NCI-H2171 (cell line): Measurements from ENCODE around the gene KPNA2.
"Not testable (repeated sequence)": the region's sequence is repeated elsewhere in the genome, so short reads cannot be mapped to it uniquely, and the experiment has no call there.

ENCODE experiments used
- DNase-seq: peaks from one replicate; lab custom pipeline; 2025; lab: John Stamatoyannopoulos, UW

The KPNA2 gene

DNA sequence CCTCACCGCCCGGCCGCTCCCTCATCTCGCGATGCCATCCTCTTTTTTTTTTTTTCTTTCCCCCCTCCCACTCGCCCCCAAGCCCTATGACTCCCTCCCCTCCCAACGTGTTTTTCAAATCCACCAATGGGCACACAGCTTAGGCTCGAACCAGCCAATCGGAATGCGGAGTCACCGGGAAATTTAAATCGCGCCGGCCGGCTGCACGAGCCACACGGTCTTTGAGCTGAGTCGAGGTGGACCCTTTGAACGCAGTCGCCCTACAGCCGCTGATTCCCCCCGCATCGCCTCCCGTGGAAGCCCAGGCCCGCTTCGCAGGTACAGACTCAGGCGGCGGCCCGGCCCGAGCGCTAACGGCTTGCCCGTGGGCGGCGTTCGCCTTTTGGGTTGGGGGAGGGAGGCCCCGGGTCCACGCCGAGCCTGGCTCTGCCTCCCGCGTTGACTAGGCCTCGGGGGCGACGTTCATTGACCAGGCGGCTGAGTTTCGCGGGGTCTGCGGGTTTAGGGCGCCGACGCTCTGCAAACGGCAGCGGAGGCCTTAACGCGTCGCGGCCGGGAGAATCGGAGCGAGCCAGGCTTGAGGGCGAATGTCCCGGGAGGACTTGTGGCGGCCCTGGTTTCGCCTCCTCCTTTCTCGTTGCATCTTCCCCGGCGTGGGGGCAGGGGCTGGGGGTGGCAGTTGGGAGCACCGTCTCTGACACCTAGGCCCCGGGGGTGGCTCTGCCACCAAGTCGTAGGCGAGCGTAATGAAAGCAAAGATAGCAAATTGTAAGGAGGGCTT, at the start of gene KPNA2:
Gene KPNA2 (plus strand): TSS at position 213 of the 781 bp plus-strand sequence. CDS start 1,398 bp downstream, outside the sequence.
- DNase-seq = peak; percentile 98

DNA sequence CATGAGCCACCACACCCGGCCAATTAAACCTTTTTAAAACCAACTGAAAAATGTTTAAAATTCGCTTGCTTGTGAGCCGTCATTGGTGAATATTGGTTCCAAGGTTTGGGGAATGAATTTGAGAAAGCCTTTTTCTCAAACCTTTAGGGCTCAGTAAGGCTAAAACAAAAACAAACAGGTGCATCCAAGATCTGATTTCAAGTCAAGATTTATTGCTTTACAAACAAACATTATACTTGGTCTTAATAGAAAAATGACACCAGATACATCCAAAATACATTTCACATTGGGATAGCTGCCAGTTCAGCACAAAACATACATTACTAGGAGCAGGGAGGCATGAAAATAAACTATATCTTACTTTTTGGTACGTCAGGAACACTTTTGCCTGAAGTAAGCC, 44.6 kb upstream of the KPNA2 start:
- DNase-seq = no peak

DNA sequence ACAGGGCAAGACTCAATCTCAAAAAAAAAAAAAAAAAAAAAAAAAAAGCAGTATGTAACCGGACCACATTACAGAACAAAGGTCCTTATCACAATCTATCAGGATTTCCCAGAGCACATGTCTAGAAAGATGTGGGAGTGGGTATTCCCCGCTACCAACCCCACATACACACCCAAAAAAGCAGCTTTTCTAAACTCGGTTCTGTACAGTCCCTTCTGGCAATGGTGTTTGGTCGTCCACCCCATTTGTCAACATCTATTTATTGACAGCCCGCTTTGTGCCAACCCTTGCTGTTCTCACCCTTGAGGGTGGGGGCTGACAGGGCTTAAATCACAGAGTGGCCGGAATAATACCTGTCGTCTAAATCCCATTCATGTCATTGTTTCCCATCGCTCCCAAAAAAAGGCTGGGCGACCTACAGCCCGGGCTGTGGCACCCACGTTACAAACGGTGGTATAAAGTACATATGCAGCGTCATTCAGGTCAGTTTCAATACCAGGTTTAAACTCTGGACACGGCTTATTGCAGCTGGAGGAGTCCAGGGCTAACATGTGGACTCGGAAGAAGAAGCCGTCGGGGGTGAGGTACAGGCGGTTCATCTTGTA, 42.9 kb upstream of the KPNA2 start:
- DNase-seq = no peak

DNA sequence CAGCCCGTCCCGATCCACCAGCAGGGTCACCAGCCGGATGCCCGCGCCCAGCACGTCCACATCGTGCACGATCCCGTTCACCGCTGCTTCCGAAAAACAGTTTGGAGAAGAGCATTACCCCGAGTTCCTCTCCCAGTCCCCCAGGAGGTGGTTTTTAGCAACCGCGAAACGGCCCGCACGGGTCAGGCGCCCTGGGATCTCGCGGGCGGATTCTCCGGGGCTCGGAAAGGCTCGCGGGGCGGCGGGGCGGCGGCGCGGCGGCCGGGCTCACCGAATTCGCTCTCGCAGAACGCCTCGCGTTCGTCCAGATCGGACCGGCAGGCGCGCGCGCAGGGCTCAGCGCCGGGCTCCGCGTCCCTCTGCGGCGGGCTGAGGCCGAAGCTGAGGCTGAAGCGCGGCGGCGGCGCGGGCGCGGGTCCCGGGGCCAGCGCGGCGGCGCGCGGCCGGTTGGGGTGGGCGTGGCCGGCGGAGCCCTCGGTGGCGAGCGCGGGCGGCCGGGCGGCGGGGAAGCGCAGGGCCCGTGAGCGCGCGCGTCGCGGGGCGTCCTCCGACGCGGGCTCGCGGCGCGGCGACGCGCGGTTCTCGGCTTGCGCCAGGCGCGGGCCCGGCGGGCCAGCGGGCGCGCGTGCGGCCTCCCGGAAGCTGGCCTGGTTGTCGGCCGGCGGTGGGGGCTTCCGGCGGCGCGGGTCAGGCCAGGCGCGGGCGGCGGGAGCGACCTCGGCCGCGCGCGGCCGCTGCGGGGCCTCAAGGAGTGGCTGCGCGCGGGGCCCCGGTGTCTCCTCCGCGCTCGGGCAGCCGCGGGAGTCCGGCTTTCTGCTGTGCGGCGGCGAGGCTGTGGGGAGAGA, 42.2 kb upstream of the KPNA2 start:
- DNase-seq = peak; percentile 72

DNA sequence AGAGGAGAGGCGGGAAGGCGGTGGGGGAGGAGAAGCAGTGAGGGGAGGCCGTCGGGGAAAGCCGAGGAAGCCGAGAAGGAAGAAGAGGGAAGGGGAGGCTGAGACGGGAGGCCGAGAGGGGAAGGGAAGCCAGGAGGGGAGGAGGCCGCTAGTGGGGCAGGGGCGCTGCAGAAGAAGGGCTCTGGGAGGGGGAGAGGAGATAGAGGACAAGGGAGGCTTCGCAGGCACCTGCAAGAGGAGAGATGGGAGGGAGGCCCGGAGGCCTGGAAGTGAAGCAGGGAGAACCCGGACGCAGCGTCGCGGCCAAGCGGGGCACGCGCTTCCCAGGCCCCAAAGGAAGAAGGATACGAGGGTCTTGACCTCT, 41.6 kb upstream of the KPNA2 start:
- no peak for DNase-seq

DNA sequence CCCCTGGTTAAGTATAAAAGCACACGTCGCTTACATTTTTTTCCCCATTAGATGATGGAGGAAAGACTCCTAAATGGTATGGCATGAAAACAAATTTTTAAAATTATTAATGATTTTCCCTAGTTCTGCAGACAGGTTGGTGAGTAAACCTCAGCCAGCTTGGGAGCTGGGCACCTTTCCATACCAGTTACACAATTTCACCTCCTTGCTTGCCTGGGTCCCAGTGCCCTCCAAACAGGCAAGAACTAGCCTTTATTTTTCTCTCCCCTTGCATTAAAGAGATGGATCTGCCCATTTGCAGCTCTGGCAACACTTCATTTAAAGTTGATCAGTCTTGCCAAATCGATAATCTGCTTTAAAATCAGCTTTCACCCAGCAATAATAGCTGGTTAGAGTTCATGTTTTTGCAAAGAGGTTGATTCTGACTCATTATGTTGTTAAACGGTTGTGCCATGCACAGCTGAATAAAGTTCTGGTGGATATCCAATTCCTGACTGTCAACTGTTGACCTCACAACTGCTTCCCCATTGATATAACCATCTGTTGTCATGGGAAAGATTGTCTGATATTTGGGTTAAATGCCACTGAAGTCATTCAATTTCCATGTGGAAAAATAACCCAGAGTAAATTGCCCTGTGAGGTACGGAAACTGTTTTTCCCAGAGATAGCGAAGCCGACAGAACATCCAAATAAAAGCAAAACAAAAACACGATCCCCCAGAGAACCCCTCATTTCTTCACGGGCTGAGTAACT, 40.5 kb upstream of the KPNA2 start:
- DNase-seq = no peak

DNA sequence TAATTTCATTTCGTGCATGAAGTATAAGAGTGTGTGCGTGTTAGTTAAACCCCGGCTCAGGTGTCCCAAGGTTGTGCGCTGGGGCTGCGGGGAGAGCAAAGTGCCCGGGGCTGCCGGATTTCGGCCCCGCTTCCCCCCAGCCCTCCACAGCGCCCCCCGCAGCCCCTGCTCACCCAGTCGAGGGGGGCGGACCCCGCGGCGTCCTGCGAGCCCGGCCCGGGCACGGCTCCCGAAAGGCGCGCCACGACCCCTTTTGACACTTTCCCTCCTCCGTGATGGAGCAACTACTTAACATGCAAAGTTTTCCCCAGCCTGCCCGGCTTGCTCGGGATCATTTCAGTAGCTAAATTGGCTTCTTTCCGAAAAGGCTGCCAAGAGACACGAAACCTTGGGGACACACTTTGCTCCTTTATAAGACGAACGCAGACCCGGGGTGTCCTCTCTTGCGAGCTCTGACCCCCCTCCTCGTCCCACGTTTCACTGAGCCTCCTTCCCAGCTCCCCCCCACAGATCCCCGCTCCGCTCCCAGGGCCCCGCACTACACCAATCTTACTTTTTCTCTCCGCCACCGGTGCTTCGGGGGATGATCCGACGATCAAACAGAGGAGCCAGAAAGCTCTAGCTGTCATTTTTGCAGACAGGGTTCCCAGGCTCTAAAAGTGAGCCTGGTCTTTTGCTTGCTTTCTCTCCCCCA, 39.8 kb upstream of the KPNA2 start:
- no peak for DNase-seq

DNA sequence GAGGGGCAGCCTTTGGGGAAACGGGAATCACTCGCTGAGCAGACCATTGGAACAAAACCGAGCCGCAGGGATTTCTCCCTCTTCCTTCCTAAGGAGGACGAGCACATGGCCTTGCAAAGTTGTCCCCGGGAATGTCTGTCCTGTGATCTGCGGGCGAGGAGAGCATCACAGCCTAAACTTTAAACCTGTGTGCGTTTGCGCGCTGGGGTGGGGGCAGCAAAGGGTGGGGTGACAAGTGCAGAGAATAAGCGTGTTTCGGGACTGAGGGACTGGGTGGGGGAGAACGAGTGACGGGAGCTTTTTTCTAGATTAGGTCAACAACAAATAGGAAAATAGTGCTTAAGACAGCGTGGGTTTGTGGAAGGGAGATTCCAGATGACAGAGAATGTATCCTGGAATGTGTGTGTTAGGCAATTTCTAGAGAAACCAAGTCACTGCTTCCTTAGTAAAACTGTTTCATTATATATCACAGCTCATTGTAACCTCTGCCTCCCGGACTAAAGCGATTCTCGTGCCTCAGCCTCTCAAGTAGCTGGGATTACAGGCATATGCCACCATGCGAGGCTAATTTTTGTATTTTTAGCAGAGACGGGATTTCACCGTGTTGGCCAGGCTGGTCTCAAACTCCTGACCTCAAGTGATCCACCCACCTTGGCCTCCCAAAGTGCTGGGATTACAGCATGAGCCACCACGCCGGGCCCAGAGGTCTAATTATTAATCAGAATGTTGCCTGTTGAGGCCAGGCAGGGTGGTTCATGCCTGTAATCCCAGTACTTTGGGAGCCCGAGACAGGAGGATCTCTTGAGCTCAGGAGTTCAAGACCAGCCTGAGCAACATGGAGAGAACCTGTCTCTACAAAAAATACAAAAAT, 39.0 kb upstream of the KPNA2 start, which contains the start of gene C17orf58:
Gene C17orf58 (minus strand): TSS at position 169 of the 871 bp plus-strand sequence. CDS start 271 bp downstream, outside the sequence.
- DNase-seq = not testable (repeated sequence)

DNA sequence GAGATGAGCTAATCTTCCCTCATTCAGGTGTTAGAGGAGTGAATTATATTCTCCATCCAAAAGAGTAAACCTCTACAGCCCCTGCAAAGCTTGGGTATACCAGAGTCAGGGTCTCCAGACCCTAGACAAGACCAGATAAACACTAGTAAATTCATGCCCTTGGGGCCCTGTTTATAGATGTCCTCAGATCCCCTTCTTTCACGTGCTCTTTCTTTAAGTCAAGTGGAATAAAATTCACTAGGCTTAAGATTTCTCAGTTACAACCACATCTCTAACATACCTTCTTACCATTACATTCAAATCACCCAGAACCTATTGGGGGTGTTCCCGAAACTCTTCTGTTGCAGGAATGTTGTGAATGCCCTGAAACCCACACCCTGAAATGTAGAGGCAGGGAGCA, 37.1 kb upstream of the KPNA2 start:
- no peak for DNase-seq

DNA sequence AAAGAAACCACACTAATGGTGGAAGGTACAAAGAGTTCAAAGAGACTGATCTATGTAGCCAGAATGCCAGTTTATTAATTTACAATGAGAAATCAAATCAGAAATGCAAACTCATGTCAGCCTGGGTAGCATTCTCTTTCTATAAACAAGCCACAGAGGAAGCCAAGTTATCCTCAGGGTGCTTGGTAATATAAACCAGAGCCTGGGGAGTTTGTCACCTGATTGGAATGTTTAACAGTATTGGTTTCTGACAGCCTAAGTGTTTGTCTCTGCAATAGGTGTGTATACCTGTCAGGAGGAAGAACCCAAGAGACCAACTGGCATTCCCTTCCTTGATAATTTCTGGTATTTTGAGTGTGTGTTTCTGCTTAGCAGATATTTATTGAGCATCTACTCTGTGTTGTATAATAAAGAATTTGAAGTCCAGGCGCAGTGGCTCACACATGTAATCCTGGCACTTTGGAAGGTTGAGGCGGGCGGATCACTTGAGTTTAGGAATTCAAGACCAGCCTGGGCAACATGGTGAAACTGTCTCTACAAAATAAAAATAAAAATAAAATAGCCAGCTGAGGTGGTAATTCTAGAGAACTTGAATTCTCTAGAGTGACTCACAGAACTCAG, 36.1 kb upstream of the KPNA2 start:
- no peak for DNase-seq

DNA sequence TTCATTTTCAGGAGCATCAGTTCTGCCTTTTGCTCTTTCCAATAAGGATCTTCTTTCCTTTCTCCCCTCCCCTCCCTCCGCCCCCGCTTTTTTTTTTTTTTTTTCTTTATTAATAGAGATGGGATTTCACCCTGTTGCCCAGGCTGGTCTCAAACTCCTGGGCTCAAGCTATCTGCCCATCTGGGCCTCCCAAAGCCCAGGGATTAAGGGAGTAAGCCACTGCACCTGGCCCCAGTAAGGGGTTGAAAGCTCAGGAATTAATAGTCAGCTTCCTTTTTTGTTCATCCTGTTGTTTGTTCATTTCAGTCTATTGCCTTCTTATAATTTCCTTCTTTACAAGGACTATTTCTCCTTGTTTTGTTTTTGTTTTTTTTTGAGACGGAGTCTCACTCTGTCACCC, 31.3 kb upstream of the KPNA2 start:
- no peak for DNase-seq

DNA sequence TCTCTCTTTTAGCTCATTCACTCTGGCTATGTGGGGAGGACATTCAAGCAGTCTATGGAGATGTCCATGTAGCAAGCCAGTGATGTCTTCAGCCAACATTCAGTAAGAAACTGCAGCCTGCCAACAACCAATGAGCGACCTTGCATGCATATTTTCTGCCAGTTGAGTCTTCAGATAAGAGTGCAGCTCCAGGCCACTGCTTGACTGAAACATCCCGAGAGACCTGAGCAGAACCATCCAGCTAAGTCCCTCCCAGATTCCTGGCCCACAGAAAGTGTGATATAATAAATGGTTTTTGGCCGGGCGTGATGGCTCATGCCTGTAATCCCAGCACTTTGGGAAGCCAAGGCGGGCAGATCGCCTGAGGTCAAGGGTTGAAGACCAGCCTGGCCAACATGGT, 28.7 kb upstream of the KPNA2 start:
- no peak for DNase-seq

DNA sequence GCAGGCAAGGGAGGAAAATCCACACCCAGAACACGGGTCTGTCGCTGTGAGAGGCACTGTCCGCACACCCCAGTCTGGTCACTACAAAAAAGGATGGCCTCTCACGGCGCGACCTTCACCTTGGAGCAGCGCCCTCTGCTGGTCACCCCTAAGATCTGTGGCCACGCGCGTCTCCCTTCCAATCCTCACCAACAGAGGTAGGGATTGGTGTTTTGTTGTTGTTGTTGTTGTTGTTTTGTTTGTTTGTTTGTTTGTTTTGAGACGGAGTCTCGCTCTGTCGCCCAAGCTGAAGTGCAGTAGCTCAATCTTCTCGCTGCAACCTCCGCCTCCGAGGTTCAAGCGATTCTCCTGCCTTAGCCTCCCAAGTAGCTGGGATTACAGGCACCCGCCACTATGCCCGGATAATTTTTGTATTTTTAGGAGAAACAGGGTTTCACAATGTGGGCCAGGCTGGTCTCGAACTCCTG, 24.3 kb upstream of the KPNA2 start:
- DNase-seq = no peak

DNA sequence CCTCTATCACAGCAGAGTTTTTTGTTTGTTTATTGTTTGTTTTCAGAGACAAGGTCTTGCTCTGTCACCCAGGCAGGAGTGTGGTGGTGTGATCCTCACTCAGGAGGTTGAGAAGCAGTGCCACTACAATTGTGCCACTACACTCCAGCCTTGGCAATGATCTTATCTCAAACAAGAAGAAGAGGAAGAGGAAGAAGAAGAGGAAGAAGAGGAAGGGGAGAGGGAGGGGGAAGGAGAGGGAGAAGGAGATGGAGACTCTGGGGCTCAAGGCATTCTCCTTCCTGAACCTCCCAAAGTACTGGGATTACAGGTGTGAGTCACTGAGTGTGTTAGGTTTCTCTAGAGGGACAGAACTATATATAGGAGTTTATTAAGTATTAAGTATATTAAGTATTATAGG, 22.1 kb upstream of the KPNA2 start:
- no peak for DNase-seq

DNA sequence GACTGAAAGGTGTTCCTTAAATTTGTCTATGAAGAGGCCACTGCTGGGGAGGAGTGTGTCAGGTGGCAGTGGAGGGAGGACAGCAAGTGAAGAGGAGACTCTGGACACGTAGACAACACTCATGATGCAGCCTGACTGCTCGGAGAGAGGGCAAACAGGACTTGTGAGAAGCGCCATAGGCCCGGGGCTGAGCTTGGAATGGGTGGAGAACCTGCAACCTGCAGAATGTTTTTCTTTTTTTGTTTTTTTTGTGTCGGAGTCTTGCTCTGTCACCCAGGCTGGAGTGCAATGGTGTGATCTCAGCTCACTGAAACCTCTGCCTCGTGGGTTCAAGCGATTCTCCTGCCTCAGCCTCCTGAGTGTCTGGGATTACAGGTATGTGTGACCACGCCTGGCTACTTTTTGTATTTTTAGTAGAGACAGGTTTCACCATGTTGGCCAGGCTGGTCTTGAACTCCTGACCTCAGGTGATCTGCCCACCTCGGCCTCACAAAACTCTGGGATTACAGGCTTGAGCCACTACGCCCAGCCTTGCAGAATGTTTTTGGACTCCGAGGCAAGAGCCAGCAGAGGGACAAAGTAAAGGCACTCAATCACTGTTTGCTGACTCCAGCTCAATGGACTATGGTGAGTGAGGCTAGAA, 20.3 kb upstream of the KPNA2 start:
- DNase-seq = no peak

DNA sequence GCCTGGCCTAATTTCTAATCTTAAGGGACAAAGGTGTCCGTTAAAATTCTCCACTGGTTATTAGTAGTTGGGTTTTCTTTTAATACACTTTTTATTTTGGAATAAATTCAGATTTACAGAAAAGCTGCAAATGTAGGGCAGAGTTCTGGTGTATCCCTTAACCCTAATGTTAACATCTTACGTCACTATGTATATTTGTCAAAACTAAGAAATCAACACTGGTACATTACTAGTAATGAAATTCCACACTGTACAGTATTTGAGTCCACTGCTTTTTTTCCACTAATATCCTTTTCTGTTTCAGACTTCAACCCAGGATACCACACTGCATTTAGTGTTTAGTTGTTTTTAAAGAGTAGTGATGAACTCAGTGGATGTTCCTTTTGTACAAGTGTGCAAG, 18.7 kb upstream of the KPNA2 start:
- no peak for DNase-seq

DNA sequence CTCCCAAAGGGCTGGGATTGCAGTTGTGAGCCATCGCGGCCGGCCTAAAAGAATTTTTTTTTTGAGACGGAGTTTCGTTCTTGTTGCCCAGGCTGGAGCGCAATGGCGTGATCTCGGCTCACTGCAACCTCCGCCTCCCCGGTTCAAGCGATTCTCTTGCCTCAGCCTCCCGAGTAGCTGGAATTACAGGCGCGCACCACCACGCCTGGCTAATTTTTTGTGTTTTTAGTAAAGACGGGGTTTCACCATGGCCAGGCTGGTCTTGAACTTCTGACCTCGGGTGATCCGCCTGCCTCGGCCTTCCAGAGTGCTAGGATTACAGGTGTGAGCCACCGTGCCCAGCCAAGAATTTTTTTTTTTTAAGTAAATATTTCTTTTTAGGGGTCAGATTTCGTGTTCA, 17.0 kb upstream of the KPNA2 start:
- not testable (repeated sequence) for DNase-seq

DNA sequence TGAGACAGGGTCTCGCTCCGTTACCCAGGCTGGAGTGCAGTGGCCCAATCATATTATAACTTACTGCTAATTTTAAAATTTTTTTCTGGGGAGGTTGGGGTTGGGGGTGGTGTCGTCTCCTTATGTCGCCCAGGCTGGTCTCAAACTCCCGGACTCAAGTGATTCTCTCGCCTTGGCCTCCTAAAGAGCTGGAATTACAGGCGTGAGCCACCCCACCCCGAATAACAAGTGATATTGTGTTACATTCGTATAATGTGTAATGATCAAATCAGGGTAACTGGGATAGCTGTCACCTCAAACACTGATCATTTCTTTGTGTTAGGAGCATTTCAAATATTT, 16.2 kb upstream of the KPNA2 start:
- no peak for DNase-seq

DNA sequence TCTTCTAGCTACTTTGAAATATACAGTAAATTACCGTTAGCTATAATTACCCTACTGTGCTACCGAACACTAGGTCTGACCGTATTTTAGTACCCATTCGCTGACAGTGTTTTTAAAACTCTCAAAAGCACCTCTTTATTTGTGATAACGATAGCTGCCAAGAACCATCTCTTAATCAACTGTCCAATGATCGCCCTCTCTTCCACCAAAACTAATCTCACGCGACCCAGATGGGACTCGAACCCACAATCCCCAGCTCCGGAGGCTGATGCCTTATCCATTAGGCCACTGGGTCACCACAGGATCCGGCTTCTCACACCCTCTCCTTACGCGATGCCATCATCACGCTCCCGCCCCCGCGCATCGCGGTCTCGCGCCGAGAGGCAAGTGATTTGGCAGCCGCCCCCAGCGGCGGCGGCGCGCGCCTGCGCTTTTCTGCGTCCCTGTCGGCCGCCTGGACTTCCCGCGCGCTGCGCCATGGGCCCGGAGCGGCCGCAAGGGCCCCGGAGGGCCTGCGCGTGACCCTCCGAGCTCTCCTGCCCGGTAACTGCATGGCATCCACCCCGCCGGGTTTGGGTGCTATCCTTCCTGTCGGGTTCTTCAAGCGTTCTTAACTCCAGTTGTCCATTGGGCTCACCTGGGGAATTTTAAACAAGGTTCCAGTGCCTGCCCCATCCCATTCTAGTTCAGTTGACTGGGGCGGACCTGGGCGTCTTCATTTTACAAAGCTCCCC, 15.7 kb upstream of the KPNA2 start:
- peak; percentile 76 for DNase-seq
